ENCODE results near the gene ARHGAP42.

GRCh38 chr11:100799445-100799844, 112.4 kb downstream of the ARHGAP42 start:
- TF ChIP-seq CTCF (IDR thresholded peaks at IDR 0.05; ENCODE audit: insufficient read depth, low read length, poor library complexity, severe bottlenecking) (no peak), EZH2phosphoT487 (conservative IDR thresholded peaks at IDR 0.05; ENCODE audit: low read length) (no peak)

Measured in SU-DHL-6 (cell line).